OCI-LY7 (cell line): Measurements from ENCODE around the gene AP1S1. TPM values are rescaled to one million over a fixed set of nuclear protein-coding genes. Genes with fewer than 3 reads are reported as not detected.

Source experiments
- BruUV-seq: library from RNA; stranded (reverse); fragments of 400-500 nt; replicated peaks from 2 replicates; lab custom pipeline; 2021; lab: Mats Ljungman, UMichigan
- CTCF ChIA-PET: fragments of 300-600 bp; sonication (Branson Sonifier 250); formaldehyde crosslinking; loops from one replicate; lab custom pipeline; 2022; ENCODE audit warnings: antibody characterized with exemption; ENCODE audit not compliant: unreplicated experiment; lab: Charles Lee
- POLR2A ChIA-PET: fragments of 300-600 bp; sonication (Branson Sonifier 250); formaldehyde crosslinking; loops from one replicate; lab custom pipeline; 2022; ENCODE audit warnings: antibody characterized with exemption; lab: Charles Lee
- DNase-seq: peaks from one replicate; pipeline ENCODE4 v3.0.0-alpha.2; 2015; ENCODE audit warnings: low spot score
- H2AFZ ChIP-seq: fragments of 200-600 bp; sonication (generic), shearing (Covaris generic); 2 replicates; pipeline ENCODE4 v1.6.1; 2014; ENCODE audit warnings: mild to moderate bottlenecking, antibody characterized with exemption, low read length, moderate library complexity
- H3K27ac ChIP-seq: fragments of 200-600 bp; sonication (generic); 2 replicates; pipeline ENCODE4 v1.5.1; 2014; ENCODE audit warnings: mixed run types, low read depth, mild to moderate bottlenecking, moderate library complexity, low read length, inconsistent platforms; ENCODE audit not compliant: poor library complexity, severe bottlenecking
- H3K36me3 ChIP-seq: fragments of 200-600 bp; sonication (generic); 2 replicates; pipeline ENCODE4 v1.6.1; 2014; ENCODE audit warnings: mild to moderate bottlenecking, antibody characterized with exemption, low read length, moderate library complexity, mixed read lengths; ENCODE audit not compliant: insufficient read depth
- H3K4me1 ChIP-seq: fragments of 200-600 bp; sonication (generic); 2 replicates; pipeline ENCODE4 v1.5.1; 2014; ENCODE audit warnings: mild to moderate bottlenecking, low read length; ENCODE audit not compliant: insufficient read depth, poor library complexity, severe bottlenecking
- H3K4me2 ChIP-seq: fragments of 200-600 bp; sonication (generic); 2 replicates; pipeline ENCODE4 v1.6.1; 2014; ENCODE audit warnings: mild to moderate bottlenecking, low read length
- H3K4me3 ChIP-seq: fragments of 200-600 bp; sonication (generic); 2 replicates; pipeline ENCODE4 v1.5.1; 2014; ENCODE audit warnings: mild to moderate bottlenecking, low read depth, low read length; ENCODE audit not compliant: poor library complexity, severe bottlenecking
- H3K79me2 ChIP-seq: fragments of 200-600 bp; sonication (generic); 2 replicates; pipeline ENCODE4 v1.6.1; 2016; ENCODE audit warnings: low read depth, mild to moderate bottlenecking, low read length, moderate library complexity, mixed read lengths; ENCODE audit not compliant: insufficient read depth
- H3K9me2 ChIP-seq: fragments of 200-600 bp; sonication (generic); 2 replicates; pipeline ENCODE4 v1.6.1; 2016; ENCODE audit warnings: mild to moderate bottlenecking, low read length, mixed read lengths; ENCODE audit not compliant: insufficient read depth
- H3K9me3 ChIP-seq: fragments of 200-600 bp; sonication (generic); 2 replicates; pipeline ENCODE4 v1.6.1; 2014; ENCODE audit warnings: mild to moderate bottlenecking, mixed run types, low read length, mixed read lengths
- H4K20me1 ChIP-seq: fragments of 200-600 bp; sonication (generic); 2 replicates; pipeline ENCODE4 v1.6.1; 2014; ENCODE audit warnings: mild to moderate bottlenecking, antibody characterized with exemption, low read length, moderate library complexity, mixed read lengths; ENCODE audit not compliant: insufficient read depth
- CTCF ChIP-seq: fragments of 200-600 bp; sonication (generic); conservative IDR thresholded peaks from 2 replicates; pipeline ENCODE4 v1.5.1; 2014; ENCODE audit warnings: mild to moderate bottlenecking, antibody characterized with exemption, low read length, moderate library complexity, mixed read lengths
- EZH2phosphoT487 ChIP-seq: fragments of 200-600 bp; sonication (generic); IDR thresholded peaks from 2 replicates; pipeline ENCODE4 v1.6.1; 2018; ENCODE audit warnings: low read depth, borderline replicate concordance, mild to moderate bottlenecking, mixed run types, antibody characterized with exemption, low read length, moderate library complexity, mixed read lengths
- intact Hi-C: fragments of 100-400 bp; cut with micrococcal nuclease; formaldehyde crosslinking; loops from one replicate; pipeline ENCODE4 v1.10.0; 2022; ENCODE audit not compliant: unreplicated experiment
- total RNA-seq, 2 experiments: library from RNA; depleted of rRNA in 1 of 2; stranded (reverse); fragments of >200 nt in 1 of 2; shearing (Covaris generic) in 1 of 2; gene quantifications; 2 replicates each; pipeline ENCODE4 v1.2.3, GENCODE V29; 2014 to 2022

The AP1S1 gene
- total RNA-seq, 2 experiments from 2014 or later: 57.9 to 67.3 TPM

DNA sequence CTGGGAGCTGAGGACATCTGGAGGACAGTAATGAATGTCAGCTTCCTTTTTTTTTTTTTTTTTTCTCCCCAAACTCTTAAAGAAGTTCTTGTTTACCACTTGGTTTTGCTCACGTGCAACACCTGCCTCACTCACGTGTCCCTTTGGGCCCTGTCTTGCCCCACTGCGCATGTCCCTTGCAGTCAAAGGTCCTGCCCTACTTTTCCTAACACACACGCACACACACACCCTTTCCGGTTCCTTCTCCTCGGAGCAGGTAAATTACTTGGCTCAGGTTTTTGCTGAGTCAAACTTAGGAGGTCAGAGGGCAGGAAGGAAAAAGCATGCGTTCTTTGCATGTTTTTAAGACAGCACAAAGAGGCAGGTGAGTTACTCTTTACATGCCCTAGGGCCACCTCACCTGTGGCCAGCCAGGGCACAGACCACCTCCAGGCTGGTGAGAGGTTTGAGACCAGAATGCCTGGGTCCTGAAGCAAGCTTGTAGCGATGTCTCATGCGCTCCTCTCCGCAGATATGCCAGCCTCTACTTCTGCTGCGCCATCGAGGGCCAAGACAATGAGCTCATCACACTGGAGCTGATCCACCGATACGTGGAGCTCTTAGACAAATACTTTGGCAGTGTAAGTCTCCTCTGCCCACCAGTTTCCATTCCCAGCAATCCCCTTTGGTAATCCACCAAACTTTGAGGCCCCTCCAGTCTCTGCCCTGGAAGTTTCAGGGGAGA is 2.8 kb downstream of the AP1S1 start:
- Histone ChIP-seq H3K9me3 (no peaks in the 10 kb centered on the region), H3K27ac (no peak overlapping the region), H3K79me2 (no peaks in the 10 kb centered on the region), H3K9me2 (no peaks in the 10 kb centered on the region), H3K36me3 (no peaks in the 10 kb centered on the region), H3K4me1 (peaks cover 15% of the 10 kb centered on the region), H4K20me1 (no peaks in the 10 kb centered on the region), H3K4me2 (no peak overlapping the region; the same call in 1 of the 2 replicates), H3K4me3 (no peak overlapping the region), H2AFZ (no peak overlapping the region)
- TF ChIP-seq CTCF (no peak), EZH2phosphoT487 (no peak)
- no TSS peak for BruUV-seq
- ChIA-PET CTCF (interaction anchor here (1.0 to 1.1 kb wide), 2 partner anchors 17 kb away, joined by 4 to 5 read pairs; no protein-coding TSS in a partner anchor), POLR2A (interaction anchor here (0.6 to 1.1 kb wide), 4 partner anchors 17 to 267 kb away, joined by 3 to 6 read pairs (median 4); partner anchors contain the start of gene UFSP1)
- intact Hi-C loops: no loop called here
- DNase-seq: no peak

GRCh38 chr7:101159696-101160674 is 5.7 kb downstream of the AP1S1 start:
- no peaks in the 10 kb centered on the region for H3K79me2 ChIP-seq
- no peak overlapping the region for H3K4me2 ChIP-seq
- ChIA-PET POLR2A (no interaction called here), CTCF (interaction anchor here (0.6 kb wide), 1 partner anchor 548 kb away, joined by 6 read pairs; the partner anchor contains the start of gene MOSPD3)
- H2AFZ ChIP-seq: no peak overlapping the region
- intact Hi-C loops: no loop called here
- H3K4me3 ChIP-seq: no peak overlapping the region
- TF ChIP-seq CTCF: no peak
- no peak for TF ChIP-seq EZH2phosphoT487
- no TSS peak for BruUV-seq
- no peaks in the 10 kb centered on the region for H4K20me1 ChIP-seq
- H3K27ac ChIP-seq: no peak overlapping the region
- peaks cover 23% of the 10 kb centered on the region for H3K4me1 ChIP-seq
- no peaks in the 10 kb centered on the region for H3K36me3 ChIP-seq
- H3K9me3 ChIP-seq: no peaks in the 10 kb centered on the region
- no peaks in the 10 kb centered on the region for H3K9me2 ChIP-seq
- no peak for DNase-seq
